Endothelial cell of umbilical vein (primary cell): ENCODE results near the gene SEMA5A.

Experiments used
- CTCF ChIP-seq, 2 donors: IDR thresholded peaks; 1 replicate in 1 of 2; 2 replicates in 1 of 2; pipeline ENCODE4 v1.5.1; 2011; ENCODE audit warnings: low read length in 2 of 2, mild to moderate bottlenecking in 2 of 2, moderate library complexity in 2 of 2, control low read depth in 1 of 2, inconsistent platforms in 1 of 2, low read depth in 1 of 2; ENCODE audit not compliant: insufficient read depth in 1 of 2; ENCODE audit errors: extremely low read depth in 1 of 2
- EZH2 ChIP-seq: IDR thresholded peaks from 2 replicates; pipeline ENCODE4 v1.6.1; 2012; ENCODE audit warnings: borderline replicate concordance, low read depth, mild to moderate bottlenecking, moderate library complexity, low read length, inconsistent platforms; ENCODE audit not compliant: severe bottlenecking
- GATA2 ChIP-seq: IDR thresholded peaks from 2 replicates; pipeline ENCODE4 v1.7.0; 2011; ENCODE audit warnings: low read depth, mild to moderate bottlenecking, moderate library complexity, mixed read lengths, low read length; ENCODE audit not compliant: insufficient read length, insufficient read depth
- MYC ChIP-seq: IDR thresholded peaks from one replicate; pipeline ENCODE4 v1.6.1; 2011; ENCODE audit warnings: mild to moderate bottlenecking, low read depth, low read length
- POLR2A ChIP-seq: IDR thresholded peaks from 2 replicates; pipeline ENCODE4 v1.6.1; 2012; ENCODE audit warnings: low read depth, mild to moderate bottlenecking, control low read depth, low read length

DNA sequence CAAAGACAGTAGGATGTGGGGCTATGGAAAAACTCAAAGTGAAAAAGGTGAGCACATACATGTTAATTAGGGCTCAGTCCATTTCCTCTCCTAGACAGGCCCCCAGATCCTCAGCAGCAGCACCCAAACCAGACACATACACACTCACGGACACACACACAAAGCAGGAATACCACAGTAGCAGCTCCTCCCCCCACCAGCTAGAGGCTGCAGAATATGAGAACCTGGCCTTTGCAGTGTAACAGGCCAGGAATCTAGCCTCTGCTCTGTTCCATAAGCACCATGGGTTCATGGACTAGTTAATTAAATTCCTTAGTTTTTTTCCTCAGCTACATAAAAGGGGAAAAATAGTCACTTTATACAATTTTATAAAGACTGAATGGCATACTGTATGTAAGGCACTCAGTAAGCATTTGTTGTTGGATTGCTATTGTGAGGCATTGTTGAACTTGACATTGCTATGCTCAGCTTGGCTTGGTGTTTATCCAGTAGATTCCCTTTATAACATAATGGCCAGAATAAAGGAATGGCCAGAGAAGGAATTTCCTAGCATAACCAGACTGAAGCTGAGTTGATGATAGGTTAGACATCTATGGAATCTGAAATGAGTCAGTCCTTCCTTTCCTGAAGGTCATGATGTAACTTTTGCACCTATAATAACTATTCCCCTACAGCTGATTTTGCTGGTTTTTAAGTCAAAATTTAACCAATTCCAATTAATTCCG lies 186.8 kb downstream of the SEMA5A start:
- TF ChIP-seq CTCF (IDR thresholded peaks at IDR 0.05; ENCODE audit: extremely low read depth in 1 of 2, insufficient read depth in 1 of 2, low read depth in 1 of 2, low read length in 2 of 2) (no peak), POLR2A (no peak), MYC (no peak), EZH2 (no peak), GATA2 (no peak)
